Fibroblast of lung (primary cell): ENCODE data around the gene SLC25A44. TPM values are rescaled to one million over a fixed set of nuclear protein-coding genes. Genes with fewer than 3 reads are reported as not detected.

Experiments used
- DNase-seq, 2 donors: peaks; one replicate each; pipeline versions ENCODE4 v3.0.0 to v3.0.0-alpha.2; 2010; ENCODE audit warnings: low read depth in 2 of 2
- H2AFZ ChIP-seq: 2 replicates; pipeline ENCODE4 v1.5.1; 2012; ENCODE audit warnings: low read length, control low read depth, inconsistent platforms
- H3K27ac ChIP-seq: 2 replicates; pipeline ENCODE4 v1.5.1; 2011; ENCODE audit warnings: low read length, control low read depth; ENCODE audit not compliant: insufficient read depth
- H3K27me3 ChIP-seq: 2 replicates; pipeline ENCODE4 v1.5.1; 2011; ENCODE audit warnings: mild to moderate bottlenecking, low read length; ENCODE audit not compliant: control insufficient read depth, insufficient read depth
- H3K36me3 ChIP-seq: 2 replicates; pipeline ENCODE4 v1.5.1; 2011; ENCODE audit warnings: low read length; ENCODE audit not compliant: control insufficient read depth, insufficient read depth
- H3K4me1 ChIP-seq: 2 replicates; pipeline ENCODE4 v1.5.1; 2011; ENCODE audit warnings: low read length; ENCODE audit not compliant: control insufficient read depth, insufficient read depth; ENCODE audit errors: extremely low read depth
- H3K4me2 ChIP-seq: 2 replicates; pipeline ENCODE4 v1.5.1; 2011; ENCODE audit warnings: low read length, control low read depth; ENCODE audit not compliant: insufficient read depth; ENCODE audit errors: extremely low read depth
- H3K4me3 ChIP-seq, 4 experiments: fragments of 200-600 bp in 1 of 4; sonication (generic) in 1 of 4; replicated peaks in 1 of 4; 2 replicates each; pipeline ENCODE4 v1.5.1; 2011 to 2016; ENCODE audit warnings: low read length in 4 of 4, low read depth in 3 of 4, mild to moderate bottlenecking in 3 of 4, control low read depth in 2 of 4, inconsistent platforms in 1 of 4, mixed read lengths in 1 of 4; ENCODE audit not compliant: insufficient read depth in 1 of 4; ENCODE audit errors: control extremely low read depth in 1 of 4
- H3K79me2 ChIP-seq: 2 replicates; pipeline ENCODE4 v1.5.1; 2012; ENCODE audit warnings: mild to moderate bottlenecking, low read length, inconsistent platforms; ENCODE audit not compliant: control insufficient read depth, insufficient read depth
- H3K9ac ChIP-seq: 2 replicates; pipeline ENCODE4 v1.5.1; 2011; ENCODE audit warnings: mild to moderate bottlenecking, low read length, control low read depth; ENCODE audit not compliant: insufficient read depth
- H3K9me3 ChIP-seq: 2 replicates; pipeline ENCODE4 v1.5.1; 2012; ENCODE audit warnings: low read depth, low read length; ENCODE audit not compliant: control insufficient read depth, insufficient read depth
- H4K20me1 ChIP-seq: 2 replicates; pipeline ENCODE4 v1.5.1; 2011; ENCODE audit warnings: low read length; ENCODE audit not compliant: control insufficient read depth, insufficient read depth; ENCODE audit errors: extremely low read depth
- CTCF ChIP-seq, 2 donors: IDR thresholded peaks in 1 of 2; conservative IDR thresholded peaks in 1 of 2; 1 replicate in 1 of 2; 2 replicates in 1 of 2; pipeline ENCODE4 v1.5.1; 2011 to 2012; ENCODE audit warnings: low read length in 2 of 2, control low read depth in 1 of 2, inconsistent platforms in 1 of 2, low read depth in 1 of 2, mild to moderate bottlenecking in 1 of 2
- EZH2 ChIP-seq: IDR thresholded peaks from 2 replicates; pipeline ENCODE4 v1.5.1; 2012; ENCODE audit warnings: low read length, control low read depth, mild to moderate bottlenecking; ENCODE audit errors: missing control alignments
- polyA plus RNA-seq, 2 donors: library from polyadenylated mRNA; depleted of rRNA in 1 of 2; stranded (reverse) in 1 of 2; unstranded in 1 of 2; fragments of >200 nt; gene quantifications; 2 replicates each; pipeline ENCODE4 v1.2.1, GENCODE V29; 2011 to 2012; ENCODE audit warnings: missing spikeins in 1 of 2
- total RNA-seq: library from RNA; depleted of rRNA; stranded (reverse); fragments of >200 nt; gene quantifications from 2 replicates; pipeline ENCODE4 v1.2.1, GENCODE V29; 2014

SLC25A44 gene
- total and polyA plus RNA-seq, 2 donors (not counting 1 experiment from before 2014, with no cell fraction given), result 8.4 to 32.1 TPM

- H3K4me3 ChIP-seq, result peak overlapping the region in 1 of 4 experiments; percentile 27
- H3K4me2 ChIP-seq, result peak overlapping the region; percentile 62
- peaks cover 5% of the 10 kb centered on the region for H3K36me3 ChIP-seq
- DNase-seq, result peak in 1 of 2 donors; percentile 36
- no peaks in the 10 kb centered on the region for H3K79me2 ChIP-seq
- TF ChIP-seq CTCF (conservative IDR thresholded peaks at IDR 0.05 in 1 of 2, IDR thresholded peaks at IDR 0.05 in 1 of 2; ENCODE audit: low read depth in 1 of 2, low read length in 2 of 2), result no peak
- peak; percentile 72 for TF ChIP-seq EZH2
- H2AFZ ChIP-seq, result no peak overlapping the region
- H3K4me1 ChIP-seq, result peaks cover 3% of the 10 kb centered on the region
- no peaks in the 10 kb centered on the region for H3K9me3 ChIP-seq
- no peak overlapping the region for H3K9ac ChIP-seq
- H3K27me3 ChIP-seq, result peaks cover 10% of the 10 kb centered on the region
- H4K20me1 ChIP-seq, result no peaks in the 10 kb centered on the region
- H3K27ac ChIP-seq, result no peak overlapping the region
Measured at GRCh38 chr1:156245451-156246232, 51.7 kb downstream of the SLC25A44 start.

GRCh38 chr1:156246241-156246780 is 52.4 kb downstream of the SLC25A44 start:
- H3K27me3 ChIP-seq, result peaks cover 10% of the 10 kb centered on the region
- no peaks in the 10 kb centered on the region for H4K20me1 ChIP-seq
- H3K4me3 ChIP-seq, result no peak overlapping the region
- no peak for TF ChIP-seq EZH2
- TF ChIP-seq CTCF (conservative IDR thresholded peaks at IDR 0.05 in 1 of 2, IDR thresholded peaks at IDR 0.05 in 1 of 2; ENCODE audit: low read depth in 1 of 2, low read length in 2 of 2), result no peak
- no peaks in the 10 kb centered on the region for H3K79me2 ChIP-seq
- no peak overlapping the region for H3K27ac ChIP-seq
- H3K4me2 ChIP-seq, result peak overlapping the region; percentile 62
- peaks cover 10% of the 10 kb centered on the region for H3K36me3 ChIP-seq
- H3K9ac ChIP-seq, result no peak overlapping the region
- no peak overlapping the region for H2AFZ ChIP-seq
- H3K4me1 ChIP-seq, result peaks cover 3% of the 10 kb centered on the region
- H3K9me3 ChIP-seq, result no peaks in the 10 kb centered on the region
- no peak for DNase-seq

- Histone ChIP-seq H3K36me3 (peaks cover 12% of the 10 kb centered on the region), H3K9me3 (no peaks in the 10 kb centered on the region), H4K20me1 (no peaks in the 10 kb centered on the region), H3K4me2 (no peak overlapping the region), H2AFZ (no peak overlapping the region), H3K4me1 (peaks cover 3% of the 10 kb centered on the region), H3K4me3 (no peak overlapping the region), H3K27me3 (peaks cover 10% of the 10 kb centered on the region), H3K79me2 (no peaks in the 10 kb centered on the region), H3K9ac (no peak overlapping the region), H3K27ac (no peak overlapping the region)
- no peak for DNase-seq
- no peak for TF ChIP-seq CTCF (conservative IDR thresholded peaks at IDR 0.05 in 1 of 2, IDR thresholded peaks at IDR 0.05 in 1 of 2; ENCODE audit: low read depth in 1 of 2, low read length in 2 of 2)
- no peak for TF ChIP-seq EZH2
Measured at GRCh38 chr1:156246781-156247459, 53.0 kb downstream of the SLC25A44 start.
